Mesendoderm (in vitro differentiated cells): ENCODE results near the gene MACROD2.
A peak's percentile ranks its signal among the peaks of the same experiment; 100 is the strongest.
"Not testable (repeated sequence)": the region's sequence is repeated elsewhere in the genome, so short reads cannot be mapped to it uniquely, and the experiment has no call there.

Experiments used
- DNase-seq: peaks from one replicate; pipeline ENCODE4 v3.0.0; 2013
- H2AK5ac ChIP-seq: 2 replicates; pipeline ENCODE4 v1.6.1; 2013; ENCODE audit warnings: low read length, inconsistent platforms
- H2BK120ac ChIP-seq: 2 replicates; pipeline ENCODE4 v1.6.1; 2013; ENCODE audit warnings: low read depth, mild to moderate bottlenecking, low read length, moderate library complexity, mixed read lengths
- H2BK15ac ChIP-seq: replicated peaks from 2 replicates; pipeline ENCODE4 v1.6.1; 2013; ENCODE audit warnings: low read depth, mild to moderate bottlenecking, moderate library complexity
- H2BK5ac ChIP-seq: 2 replicates; pipeline ENCODE4 v1.6.1; 2013; ENCODE audit warnings: low read length, inconsistent platforms
- H3K18ac ChIP-seq: 2 replicates; pipeline ENCODE4 v1.6.1; 2013; ENCODE audit warnings: mild to moderate bottlenecking, low read length, mixed read lengths
- H3K23ac ChIP-seq: one replicate; pipeline ENCODE4 v1.6.1; 2013; ENCODE audit warnings: low read length
- H3K27ac ChIP-seq: 2 replicates; pipeline ENCODE4 v1.5.1; 2013; ENCODE audit warnings: low read depth, mild to moderate bottlenecking, inconsistent platforms, low read length, moderate library complexity
- H3K27me3 ChIP-seq: 2 replicates; pipeline ENCODE4 v1.6.1; 2013; ENCODE audit warnings: low read length, control low read depth, mild to moderate bottlenecking, inconsistent platforms; ENCODE audit not compliant: insufficient read depth, poor library complexity
- H3K36me3 ChIP-seq: 2 replicates; pipeline ENCODE4 v1.6.1; 2013; ENCODE audit warnings: low read length, inconsistent platforms; ENCODE audit not compliant: control insufficient read depth, insufficient read depth
- H3K4ac ChIP-seq: one replicate; pipeline ENCODE4 v1.6.1; 2013; ENCODE audit warnings: low read depth, mild to moderate bottlenecking, low read length, moderate library complexity
- H3K4me1 ChIP-seq: 2 replicates; pipeline ENCODE4 v1.6.1; 2013; ENCODE audit warnings: low read depth, low read length, inconsistent platforms; ENCODE audit not compliant: control insufficient read depth
- H3K4me2 ChIP-seq: 2 replicates; pipeline ENCODE4 v1.6.1; 2013; ENCODE audit warnings: low read length
- H3K4me3 ChIP-seq: 2 replicates; pipeline ENCODE4 v1.5.1; 2013; ENCODE audit warnings: mild to moderate bottlenecking, low read length
- H3K56ac ChIP-seq: one replicate; pipeline ENCODE4 v1.6.1; 2013; ENCODE audit warnings: low read length
- H3K79me1 ChIP-seq: 2 replicates; pipeline ENCODE4 v1.6.1; 2013; ENCODE audit warnings: low read length, inconsistent platforms
- H3K79me2 ChIP-seq: 2 replicates; pipeline ENCODE4 v1.6.1; 2013; ENCODE audit warnings: mild to moderate bottlenecking, low read length; ENCODE audit not compliant: control insufficient read depth, insufficient read depth
- H3K9ac ChIP-seq: 2 replicates; pipeline ENCODE4 v1.6.1; 2013; ENCODE audit warnings: low read length, inconsistent platforms
- H4K5ac ChIP-seq: one replicate; pipeline ENCODE4 v1.6.1; 2013; ENCODE audit warnings: low read length
- H4K8ac ChIP-seq: one replicate; pipeline ENCODE4 v1.6.1; 2013; ENCODE audit warnings: low read depth, mild to moderate bottlenecking, control low read depth, low read length, moderate library complexity
- WGBS: extraction: QIAGEN DNeasy Blood & Tissue Kit; methylation state at CpG from one replicate; pipeline ENCODE4 v1.1.7; 2013; ENCODE audit warnings: low lambda C conversion rate, missing lambda C conversion rate; ENCODE audit not compliant: insufficient coverage; ENCODE audit errors: extremely low coverage; 5-methylcytosine and 5-hydroxymethylcytosine counted together

The MACROD2 gene

DNA sequence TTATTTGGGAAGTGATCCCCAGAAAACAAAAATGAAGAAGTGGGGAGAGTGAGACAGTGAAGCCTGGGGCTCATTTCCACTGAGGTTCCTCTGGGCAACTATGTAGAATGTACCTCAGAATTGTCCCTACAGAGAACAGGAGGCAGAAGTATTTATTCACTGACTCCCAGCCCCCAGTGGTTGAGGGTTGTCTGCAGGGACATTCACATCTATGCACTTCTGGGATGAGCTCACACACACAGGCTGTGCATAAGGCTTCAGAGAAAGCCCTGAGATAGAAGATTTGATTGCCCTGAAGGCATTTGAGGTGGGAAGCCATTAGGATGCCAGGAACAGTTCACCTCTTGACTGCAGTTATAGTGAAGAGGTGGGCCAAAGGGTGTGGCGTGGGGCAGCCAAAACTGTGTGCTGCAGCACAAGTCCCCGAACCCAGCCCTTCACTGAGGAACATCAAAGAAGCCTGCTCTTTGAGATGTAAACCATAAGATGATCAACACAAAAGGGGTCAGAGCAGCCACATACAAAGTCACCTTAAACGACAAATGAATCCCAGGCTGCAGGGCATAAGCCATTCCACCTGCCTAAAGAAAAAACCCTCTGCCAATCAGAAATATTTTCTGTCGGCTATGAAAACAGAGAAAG lies 1195.9 kb downstream of the MACROD2 start:
- H3K18ac ChIP-seq = no peak overlapping the region
- no peak overlapping the region for H3K56ac ChIP-seq
- no peak overlapping the region for H3K9ac ChIP-seq

DNA sequence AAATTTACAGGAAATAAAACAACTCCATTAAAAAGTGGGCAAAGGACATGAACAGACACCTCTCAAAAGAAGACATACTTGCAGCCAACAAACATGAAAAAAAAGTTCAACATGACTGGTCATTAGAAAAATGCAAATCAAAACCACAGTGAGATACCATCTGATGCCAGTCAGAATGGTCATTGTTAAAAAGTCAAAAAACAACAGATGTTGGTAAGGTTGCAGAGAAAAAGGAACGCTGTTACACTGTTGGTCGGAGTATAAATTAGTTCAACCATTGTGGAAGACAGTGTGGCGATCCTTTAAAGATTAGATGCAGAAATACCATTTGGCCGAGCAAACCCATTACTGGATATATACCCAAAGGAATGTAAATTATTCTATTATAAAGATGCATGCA lies 1200.1 kb downstream of the MACROD2 start:
- Histone ChIP-seq H4K8ac (no peak overlapping the region), H3K9ac (no peak overlapping the region), H2BK5ac (no peak overlapping the region), H3K36me3 (no peaks in the 10 kb centered on the region), H3K4me2 (no peak overlapping the region), H3K18ac (no peak overlapping the region), H3K79me1 (no peaks in the 10 kb centered on the region), H3K27ac (no peak overlapping the region), H2AK5ac (no peak overlapping the region), H3K4me1 (no peaks in the 10 kb centered on the region), H3K27me3 (no peaks in the 10 kb centered on the region), H4K5ac (no peak overlapping the region), H2BK120ac (no peak overlapping the region), H3K56ac (no peak overlapping the region), H3K79me2 (no peaks in the 10 kb centered on the region), H3K23ac (no peak overlapping the region), H2BK15ac (no peak overlapping the region), H3K4me3 (no peak overlapping the region), H3K4ac (no peak overlapping the region)
- no peak for DNase-seq
- WGBS = no CpG with 5 or more reads among the region's 4 CpGs

More for the DNA sequence above, 1195.9 kb downstream of the MACROD2 start:
- H3K4me1 ChIP-seq = no peaks in the 10 kb centered on the region
- no peak overlapping the region for H3K23ac ChIP-seq
- H2BK120ac ChIP-seq = no peak overlapping the region
- H3K27ac ChIP-seq = no peak overlapping the region
- H2BK5ac ChIP-seq = no peak overlapping the region
- H2AK5ac ChIP-seq = no peak overlapping the region
- no peak overlapping the region for H3K4me3 ChIP-seq
- H3K79me1 ChIP-seq = no peaks in the 10 kb centered on the region
- no peak overlapping the region for H4K5ac ChIP-seq
- DNase-seq = peak; percentile 36
- no CpG with 5 or more reads among the region's 4 CpGs for WGBS
- no peak overlapping the region for H4K8ac ChIP-seq
- H3K79me2 ChIP-seq = no peaks in the 10 kb centered on the region
- H3K4me2 ChIP-seq = no peak overlapping the region
- no peaks in the 10 kb centered on the region for H3K36me3 ChIP-seq
- no peak overlapping the region for H2BK15ac ChIP-seq
- no peaks in the 10 kb centered on the region for H3K27me3 ChIP-seq
- no peak overlapping the region for H3K4ac ChIP-seq

DNA sequence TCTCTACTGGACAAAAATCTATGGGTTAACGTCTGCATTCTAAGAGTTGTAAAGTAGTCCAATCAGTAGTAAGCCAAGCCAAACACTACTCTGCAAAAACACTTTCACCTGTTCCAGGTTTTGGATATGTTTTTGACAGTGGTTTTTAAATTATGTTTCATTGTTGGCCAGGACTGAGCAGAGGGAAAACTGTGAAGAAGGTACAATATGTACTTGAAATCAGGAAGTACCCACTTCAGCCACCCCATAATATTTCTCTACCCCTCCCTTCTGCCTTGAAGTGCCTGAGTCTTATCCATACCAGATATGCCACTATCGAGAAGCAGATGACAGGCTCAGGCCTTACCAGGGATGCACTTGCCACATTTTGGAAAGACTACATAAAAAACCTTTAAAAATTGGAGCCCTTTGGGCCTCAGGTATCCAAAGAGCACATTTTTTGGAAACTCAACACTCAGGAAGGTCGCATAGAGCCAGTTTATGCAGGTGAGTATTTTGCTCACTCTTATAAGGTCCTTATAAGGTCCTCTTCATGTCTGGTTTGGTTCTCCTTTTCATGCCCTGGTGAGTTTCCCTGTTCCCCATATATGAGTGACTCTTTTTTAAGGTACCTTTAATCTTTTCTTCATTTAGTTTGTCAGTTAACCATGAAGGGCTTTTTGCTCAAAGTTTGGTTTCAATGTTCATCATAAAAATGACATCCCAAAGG lies 1201.4 kb downstream of the MACROD2 start:
- no peak for DNase-seq
- Histone ChIP-seq H3K23ac (no peak overlapping the region), H4K5ac (no peak overlapping the region), H3K18ac (no peak overlapping the region), H2BK120ac (no peak overlapping the region), H3K27ac (no peak overlapping the region), H2AK5ac (no peak overlapping the region), H3K4me1 (no peaks in the 10 kb centered on the region), H3K56ac (no peak overlapping the region), H3K9ac (no peak overlapping the region), H3K4me2 (no peak overlapping the region), H4K8ac (no peak overlapping the region), H2BK5ac (no peak overlapping the region), H3K79me1 (no peaks in the 10 kb centered on the region), H3K4me3 (no peak overlapping the region), H2BK15ac (no peak overlapping the region), H3K4ac (no peak overlapping the region), H3K36me3 (no peaks in the 10 kb centered on the region), H3K27me3 (no peaks in the 10 kb centered on the region), H3K79me2 (no peaks in the 10 kb centered on the region)
- no CpG with 5 or more reads among the region's 3 CpGs for WGBS

DNA sequence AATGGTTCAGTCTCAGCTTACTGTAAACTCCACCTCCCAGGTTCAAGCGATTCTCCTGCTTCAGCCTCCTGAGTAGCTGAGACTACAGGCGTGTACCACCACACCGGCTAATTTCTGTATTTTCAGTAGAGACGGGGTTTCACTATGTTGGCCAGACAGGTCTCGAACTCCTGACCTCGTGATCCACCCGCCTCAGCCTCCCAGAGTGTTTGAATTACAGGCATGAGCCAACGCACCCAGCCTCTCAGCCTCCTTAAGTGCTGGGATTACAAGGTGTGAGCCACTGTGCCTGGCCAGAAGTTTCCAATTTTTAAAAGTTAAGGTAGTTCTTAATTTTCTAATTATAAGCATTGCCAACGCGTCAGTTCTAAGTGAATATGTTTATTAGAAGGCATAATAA lies 1202.7 kb downstream of the MACROD2 start:
- H2BK15ac ChIP-seq, H4K5ac ChIP-seq, DNase-seq, H3K56ac ChIP-seq, H3K4me1 ChIP-seq, H3K79me1 ChIP-seq, H3K18ac ChIP-seq, H3K79me2 ChIP-seq, H3K9ac ChIP-seq, H3K4ac ChIP-seq, H4K8ac ChIP-seq, H3K4me3 ChIP-seq, H2BK5ac ChIP-seq, H3K4me2 ChIP-seq, H2AK5ac ChIP-seq, H3K23ac ChIP-seq, H3K27me3 ChIP-seq, H3K36me3 ChIP-seq, H3K27ac ChIP-seq: not testable (repeated sequence)
- peak overlapping the region; percentile 61 for H2BK120ac ChIP-seq
- no CpG with 5 or more reads among the region's 10 CpGs for WGBS

DNA sequence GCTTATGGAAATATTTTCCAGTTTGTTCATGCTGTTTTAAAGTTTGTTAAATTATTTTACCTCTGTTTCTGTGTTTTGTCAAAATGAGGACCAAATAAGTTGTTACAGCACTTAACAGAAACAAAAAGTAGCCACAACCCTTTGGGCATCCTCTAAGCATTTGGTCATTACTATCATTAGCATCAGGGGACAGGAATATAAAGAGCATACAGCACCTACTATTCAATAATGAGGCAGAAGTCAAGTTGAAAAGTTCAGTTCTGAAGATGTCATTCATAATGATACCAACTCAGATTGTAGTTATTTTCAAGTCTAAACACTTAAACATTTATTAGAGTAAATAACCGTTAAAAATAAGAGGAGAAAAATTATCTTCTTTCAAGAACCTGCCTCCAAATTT lies 1204.4 kb downstream of the MACROD2 start:
- H2BK120ac ChIP-seq = no peak overlapping the region
- no peaks in the 10 kb centered on the region for H3K27me3 ChIP-seq
- H3K36me3 ChIP-seq = no peaks in the 10 kb centered on the region
- WGBS = no CpG with 5 or more reads among the region's 1 CpG
- no peak overlapping the region for H3K9ac ChIP-seq
- no peak overlapping the region for H3K18ac ChIP-seq
- no peak overlapping the region for H4K5ac ChIP-seq
- H2BK5ac ChIP-seq = no peak overlapping the region
- H3K4me1 ChIP-seq = no peaks in the 10 kb centered on the region
- H3K4me2 ChIP-seq = no peak overlapping the region
- H4K8ac ChIP-seq = no peak overlapping the region
- no peak overlapping the region for H2AK5ac ChIP-seq
- no peak overlapping the region for H3K4ac ChIP-seq
- H3K56ac ChIP-seq = no peak overlapping the region
- no peak overlapping the region for H3K4me3 ChIP-seq
- no peak overlapping the region for H2BK15ac ChIP-seq
- no peak overlapping the region for H3K27ac ChIP-seq
- no peaks in the 10 kb centered on the region for H3K79me2 ChIP-seq
- no peak overlapping the region for H3K23ac ChIP-seq
- no peaks in the 10 kb centered on the region for H3K79me1 ChIP-seq
- DNase-seq = no peak
